HuH-7 (cell line): ENCODE results near the gene OR8A1.

Experiments used
- DNase-seq: peaks from one replicate; pipeline ENCODE4 v3.0.0; 2011; ENCODE audit warnings: low spot score

OR8A1 gene

DNA sequence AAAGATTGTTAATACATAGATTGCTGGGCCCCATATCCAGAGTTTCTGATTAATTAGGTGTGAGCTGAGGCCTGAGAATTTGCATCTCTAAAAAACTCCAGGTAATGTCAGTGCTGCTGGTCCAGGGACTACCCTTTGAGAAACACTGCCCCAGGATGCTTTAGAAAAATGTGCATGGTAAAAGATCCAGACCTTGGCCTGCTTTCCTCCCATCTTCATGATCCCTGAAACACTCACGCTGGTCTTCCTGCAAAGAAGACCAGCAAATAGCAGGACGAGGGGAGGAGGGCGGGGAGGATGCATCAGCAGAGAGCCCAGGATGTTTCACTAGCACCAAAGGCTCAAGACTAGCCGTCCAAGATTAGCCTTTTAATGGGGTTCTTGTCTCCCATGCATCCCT, at the start of gene OR8A1:
TSS of gene OR8A1 (plus strand) at position 301 of the 400 bp plus-strand sequence. CDS start 123 bp downstream, outside the sequence.
- DNase-seq: no peak

GRCh38 chr11:124520550-124520854, 49.3 kb upstream of the OR8A1 start:
- DNase-seq: no peak

DNA sequence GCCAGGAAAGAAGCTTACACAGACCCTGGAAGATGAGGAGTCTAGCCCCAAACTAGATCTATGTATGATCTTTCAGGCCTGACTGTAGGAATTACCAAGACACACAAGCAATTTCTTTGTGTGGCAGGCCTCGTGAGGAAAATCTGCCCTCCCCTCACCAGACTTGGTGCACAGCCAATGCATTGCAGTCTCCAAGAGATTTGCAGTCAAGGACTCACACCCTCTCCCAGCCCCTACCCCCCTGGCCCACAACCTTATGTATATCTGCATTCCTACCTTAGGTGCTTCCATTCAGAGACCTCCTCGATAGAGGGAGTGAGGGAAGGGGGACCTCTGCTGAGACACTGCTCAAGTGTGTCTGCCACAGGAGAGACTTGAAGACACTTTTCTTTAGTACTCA, 36.2 kb upstream of the OR8A1 start:
- DNase-seq: no peak

DNA sequence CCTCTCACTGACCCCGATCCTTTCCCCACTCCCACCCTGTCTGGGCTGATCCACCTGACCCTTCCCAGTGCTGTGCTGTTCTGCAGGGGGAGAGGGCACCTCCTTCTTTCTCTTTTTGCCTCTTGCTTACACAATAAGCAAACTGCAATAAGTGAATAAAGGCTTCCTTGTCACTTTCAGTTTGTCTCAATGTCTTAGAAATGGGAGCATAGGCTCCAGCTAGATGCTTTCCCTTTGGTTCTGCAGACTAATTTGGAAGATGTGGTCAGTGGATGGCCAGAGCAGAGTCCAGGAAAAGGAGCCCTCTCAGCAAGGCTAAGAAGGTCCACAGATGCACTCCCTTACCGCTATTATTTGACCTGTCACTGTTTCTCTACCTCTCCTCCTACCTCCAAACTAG, 35.7 kb upstream of the OR8A1 start:
- DNase-seq: no peak

DNA sequence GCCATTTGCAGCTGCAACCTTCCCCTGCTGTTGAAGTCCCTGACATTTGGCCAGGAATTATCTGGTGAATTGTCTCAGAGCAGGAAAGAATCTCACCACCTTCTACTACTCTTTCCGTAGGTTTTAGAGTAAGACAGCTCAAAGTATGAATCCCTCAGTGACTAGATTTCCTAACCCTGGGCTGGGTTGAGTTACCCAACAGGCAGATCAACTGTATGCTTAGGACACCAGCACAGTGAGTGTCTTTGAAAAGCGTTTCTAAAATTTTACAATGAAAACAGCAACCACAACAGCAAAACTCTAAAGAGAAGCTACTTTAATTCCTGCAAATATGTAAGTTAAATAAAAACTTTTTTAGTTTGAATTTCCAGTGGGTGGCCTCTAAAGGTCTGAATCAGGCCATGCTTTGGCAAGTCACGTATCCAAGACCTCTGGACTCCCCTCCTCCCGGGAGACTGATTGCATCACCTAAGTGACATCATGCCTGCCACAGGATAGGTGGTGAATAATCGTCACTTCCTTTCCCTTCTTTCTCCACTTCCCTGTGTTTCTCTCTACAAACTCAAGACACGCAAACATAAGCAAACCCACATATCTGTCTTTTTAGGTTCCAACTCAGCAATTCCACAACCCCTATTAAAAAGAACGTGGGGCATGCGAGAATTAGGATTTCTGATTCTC, 34.1 kb upstream of the OR8A1 start:
- peak; percentile 12 for DNase-seq

GRCh38 chr11:124536520-124536919, 33.3 kb upstream of the OR8A1 start:
- peak; percentile 43 for DNase-seq

GRCh38 chr11:124538019-124538418, 31.8 kb upstream of the OR8A1 start:
- DNase-seq: no peak

- no peak for DNase-seq
Measured at GRCh38 chr11:124541204-124541603, 28.6 kb upstream of the OR8A1 start.

GRCh38 chr11:124543145-124543544, 26.7 kb upstream of the OR8A1 start:
- DNase-seq: no peak

DNA sequence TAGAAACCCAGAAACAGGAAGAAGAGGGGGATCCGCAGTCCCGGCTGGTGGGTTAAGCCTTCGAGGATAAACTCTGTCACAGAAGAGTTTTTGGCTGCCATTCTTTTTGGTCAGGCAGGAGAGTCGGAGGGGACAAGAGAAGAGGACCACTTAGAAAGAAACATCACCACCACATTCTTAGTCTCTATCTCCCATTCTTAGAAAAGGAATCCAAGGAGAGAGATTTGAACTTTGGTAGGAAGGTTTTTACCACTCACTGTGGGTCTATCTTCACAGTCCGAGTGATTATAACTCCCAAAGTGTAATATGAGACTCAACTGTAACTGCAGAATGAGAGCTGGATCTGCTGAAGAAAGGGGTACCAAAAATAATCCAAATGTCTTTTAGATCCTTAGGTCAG, 26.2 kb upstream of the OR8A1 start, which contains the start of gene OR8B12:
TSS of gene OR8B12 (minus strand) at position 101 of the 400 bp plus-strand sequence. CDS start at position 101, 0 bp downstream.
- no peak for DNase-seq

- no peak for DNase-seq
Measured at GRCh38 chr11:124551189-124551588, 18.6 kb upstream of the OR8A1 start.

- DNase-seq: no peak
Measured at GRCh38 chr11:124551987-124552386, 17.8 kb upstream of the OR8A1 start.

GRCh38 chr11:124556828-124557227, 13.0 kb upstream of the OR8A1 start:
- no peak for DNase-seq

GRCh38 chr11:124570160-124570559, 363 bp downstream of the OR8A1 start:
- no peak for DNase-seq

DNA sequence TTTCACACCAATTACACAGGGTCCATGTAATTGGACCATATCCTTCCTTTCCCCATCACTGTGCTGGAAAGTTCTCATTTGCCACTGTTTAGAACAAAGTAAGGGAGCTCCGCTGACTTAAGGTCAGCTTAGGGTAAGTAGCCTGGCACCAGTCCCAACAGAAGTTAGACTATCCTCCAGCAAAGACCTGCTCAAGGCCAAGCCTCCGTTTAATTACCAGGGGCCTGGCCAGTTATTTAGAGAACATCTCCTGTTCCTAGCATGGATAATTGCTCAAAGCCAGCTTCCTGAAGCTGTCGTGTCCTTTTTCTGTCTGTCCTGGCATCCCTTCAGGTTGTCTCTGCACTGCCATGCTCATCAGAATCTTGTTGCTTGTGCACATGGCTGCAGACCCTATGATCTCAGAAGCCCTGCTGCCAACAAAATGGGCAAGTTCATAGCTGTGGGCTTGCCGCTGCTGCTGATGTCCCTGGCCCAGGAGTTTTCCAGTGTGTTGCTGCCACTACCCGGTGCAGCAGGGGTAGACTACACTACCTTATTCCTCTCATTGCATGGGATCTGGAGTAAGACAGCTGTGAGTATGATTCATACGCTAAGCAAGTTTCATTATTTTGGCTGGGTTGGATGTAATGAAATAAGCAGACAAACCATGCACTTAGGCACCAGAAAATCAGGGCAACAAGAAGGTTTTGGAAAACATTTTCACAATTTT, 8.1 kb downstream of the OR8A1 start:
- no peak for DNase-seq

DNA sequence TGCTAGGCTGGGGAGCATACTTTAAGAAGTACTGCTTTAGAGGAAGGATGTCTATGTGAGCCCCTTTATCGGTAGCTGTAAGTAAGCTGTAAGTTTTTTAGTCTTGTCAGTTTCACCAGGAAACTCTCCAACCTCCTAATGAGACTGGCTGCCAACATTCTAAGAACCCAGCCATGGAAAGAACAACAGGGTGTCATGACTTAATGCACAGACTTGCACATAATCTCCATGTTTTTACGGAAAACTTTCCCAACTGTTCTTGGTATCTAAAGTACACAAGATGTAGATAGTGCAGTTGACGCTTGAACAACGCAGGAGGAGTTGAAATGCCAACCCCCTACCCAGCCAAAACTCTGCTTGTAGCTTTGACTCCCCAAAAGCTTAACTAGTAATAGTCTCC, 9.0 kb downstream of the OR8A1 start:
- no peak for DNase-seq

- DNase-seq: no peak
Measured at GRCh38 chr11:124581817-124582216, 12.0 kb downstream of the OR8A1 start.

DNA sequence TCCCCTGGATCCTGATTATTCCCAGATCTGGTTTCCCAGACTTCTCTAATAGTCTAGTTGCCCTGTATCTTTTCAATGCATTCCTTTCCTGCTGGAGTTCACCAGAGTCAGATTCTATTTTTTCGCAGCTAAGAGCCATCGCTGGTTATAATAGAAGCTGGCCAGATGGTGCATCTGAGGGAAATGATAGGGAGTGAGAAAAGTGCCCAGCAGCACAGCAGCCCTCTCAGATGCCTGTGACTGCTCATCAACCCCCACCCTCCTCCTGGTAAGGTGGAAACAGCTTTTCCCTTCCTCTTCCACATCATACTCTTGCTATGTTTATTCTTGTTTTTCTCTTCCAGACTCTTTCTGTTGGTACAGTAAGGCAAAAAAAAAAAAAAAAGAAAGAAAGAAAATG, 12.8 kb downstream of the OR8A1 start:
- no peak for DNase-seq

GRCh38 chr11:124583781-124584180, 14.0 kb downstream of the OR8A1 start:
- no peak for DNase-seq

- no peak for DNase-seq
Measured at GRCh38 chr11:124584681-124585372, 15.0 kb downstream of the OR8A1 start.

DNA sequence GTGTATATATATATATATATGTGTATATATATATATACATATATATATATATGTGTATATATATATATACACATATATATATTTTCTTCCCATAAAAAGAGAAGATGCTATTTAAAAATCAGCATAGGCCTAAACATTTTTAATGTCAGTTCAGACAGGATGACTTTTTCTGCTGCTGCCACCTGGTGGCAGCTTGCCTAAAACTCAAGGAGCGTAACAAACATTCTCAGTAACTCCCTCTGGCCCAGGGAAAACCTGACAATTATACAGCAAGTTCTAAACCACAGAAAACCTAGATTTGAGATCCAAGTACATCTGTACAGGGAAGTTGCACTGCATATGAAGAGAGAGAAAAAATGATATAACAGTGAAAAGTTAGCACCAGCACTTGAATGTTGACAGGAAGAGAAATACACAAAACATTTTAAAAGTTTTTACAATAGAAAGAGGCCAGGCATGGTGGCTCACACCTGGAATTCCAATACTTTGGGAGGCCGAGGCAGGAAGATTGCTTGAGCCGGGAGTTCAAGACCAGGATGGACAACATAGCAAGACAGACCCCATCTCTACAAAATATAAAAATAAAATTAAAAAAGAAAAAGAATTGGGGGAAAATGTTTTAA, 16.6 kb downstream of the OR8A1 start:
- peak; percentile 12 for DNase-seq

- no peak for DNase-seq
Measured at GRCh38 chr11:124591430-124591829, 21.6 kb downstream of the OR8A1 start.

DNA sequence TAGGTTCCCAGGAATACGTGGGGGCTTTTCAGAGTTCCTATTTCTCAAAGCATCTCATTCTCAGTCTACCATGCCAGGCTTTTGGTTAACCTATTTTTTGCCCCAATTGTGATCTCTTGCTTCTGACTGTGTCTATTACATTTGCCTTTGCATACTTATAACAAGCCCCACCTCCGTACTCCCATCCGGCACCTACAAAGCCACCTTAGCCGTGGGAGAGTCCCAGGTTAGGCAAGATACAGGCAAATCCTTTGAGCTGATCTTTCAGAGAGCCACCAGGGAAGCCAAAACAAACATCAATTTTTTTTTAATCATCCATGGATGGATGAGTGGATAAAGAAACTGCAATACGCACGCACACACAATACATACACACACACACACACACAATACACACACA, 22.8 kb downstream of the OR8A1 start:
- DNase-seq: no peak
